NCI-H187 (cell line): ENCODE measurements around the gene JADE1.

ENCODE experiments used
- DNase-seq, 2 experiments: peaks; one replicate each; lab custom pipeline; 2025; lab: John Stamatoyannopoulos, UW

JADE1 gene

GRCh38 chr4:128877934-128878333 lies 68.4 kb downstream of the JADE1 start:
- no peak for DNase-seq

DNA sequence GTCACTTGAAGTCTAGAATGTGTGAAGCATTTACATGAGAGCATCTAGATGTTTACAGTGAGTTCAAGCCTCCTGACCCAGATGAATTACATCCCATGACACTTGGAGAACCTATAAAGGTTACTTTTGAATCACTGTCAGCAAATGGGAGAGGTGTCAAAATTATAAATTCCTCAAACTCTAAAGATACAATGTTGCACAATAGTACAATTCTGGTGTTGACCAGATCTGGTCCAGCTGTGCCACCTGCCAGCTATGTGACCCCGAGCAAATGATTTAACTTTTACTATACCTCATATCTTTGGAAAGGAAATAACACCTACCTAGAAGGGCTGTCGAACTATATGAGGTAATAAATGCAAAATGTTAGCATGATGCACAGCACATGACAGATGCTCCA lies 69.8 kb downstream of the JADE1 start:
- DNase-seq = no peak

DNA sequence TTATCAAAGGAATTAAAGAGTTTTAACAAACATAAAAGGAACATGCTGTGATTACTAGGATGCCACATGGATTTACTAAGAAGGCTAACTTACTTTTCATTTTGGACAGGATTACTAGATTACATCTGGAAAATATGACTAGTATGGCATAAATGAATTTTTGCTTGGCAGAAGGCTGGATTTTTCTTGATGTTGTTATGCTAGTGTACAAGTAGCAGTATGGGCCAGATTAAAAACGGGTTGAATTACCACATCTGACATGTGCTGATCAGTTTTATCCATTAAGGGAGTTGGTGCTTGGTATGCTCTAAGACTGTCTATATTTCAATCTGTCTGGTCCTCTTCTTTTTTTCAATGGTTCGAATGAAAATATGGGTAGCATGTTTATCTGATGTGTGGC lies 70.5 kb downstream of the JADE1 start:
- DNase-seq = no peak

DNA sequence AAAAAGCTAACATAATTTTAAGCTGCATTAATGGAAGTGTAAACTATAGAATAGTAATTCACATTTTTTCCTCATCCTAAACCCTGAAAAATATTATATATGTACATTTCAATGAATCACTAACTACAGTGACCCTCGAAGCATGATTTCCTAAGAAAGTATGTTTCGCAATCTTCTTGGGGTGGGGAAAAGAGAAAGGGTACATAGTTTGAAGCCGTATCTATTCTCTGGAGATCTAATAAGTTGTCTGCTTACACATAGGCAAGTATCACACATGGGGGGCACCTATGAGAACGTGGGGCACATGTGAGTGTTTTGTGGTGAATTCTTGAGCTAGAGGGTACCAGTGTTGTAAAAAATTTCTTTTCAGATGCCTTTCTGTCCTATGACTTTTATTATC lies 71.2 kb downstream of the JADE1 start:
- no peak for DNase-seq

- no peak for DNase-seq
These were observed 95.3 kb downstream of the JADE1 start for GRCh38 chr4:128904821-128905220.

GRCh38 chr4:128906581-128906980 lies 97.1 kb downstream of the JADE1 start:
- no peak for DNase-seq

DNA sequence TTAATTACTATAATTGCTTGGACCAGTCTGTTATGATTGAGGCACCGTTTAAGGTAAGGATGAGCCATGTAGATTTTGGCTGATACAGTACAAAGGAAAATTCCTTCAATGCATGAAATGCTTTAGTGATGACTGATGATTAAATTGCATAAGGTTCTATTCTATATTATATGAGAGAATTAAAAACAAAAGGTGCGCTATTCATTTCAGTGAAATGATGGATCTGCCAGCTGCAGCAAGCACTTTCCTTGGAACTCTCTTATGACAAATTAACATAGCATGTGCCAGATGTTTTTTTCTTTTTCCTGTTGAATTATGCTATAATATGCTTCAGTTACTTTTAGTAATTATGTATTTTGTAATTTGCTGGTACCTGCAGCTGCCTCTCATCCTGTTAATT lies 98.5 kb downstream of the JADE1 start:
- DNase-seq = no peak

- no peak for DNase-seq
These were observed 99.2 kb downstream of the JADE1 start for GRCh38 chr4:128908735-128909134.

DNA sequence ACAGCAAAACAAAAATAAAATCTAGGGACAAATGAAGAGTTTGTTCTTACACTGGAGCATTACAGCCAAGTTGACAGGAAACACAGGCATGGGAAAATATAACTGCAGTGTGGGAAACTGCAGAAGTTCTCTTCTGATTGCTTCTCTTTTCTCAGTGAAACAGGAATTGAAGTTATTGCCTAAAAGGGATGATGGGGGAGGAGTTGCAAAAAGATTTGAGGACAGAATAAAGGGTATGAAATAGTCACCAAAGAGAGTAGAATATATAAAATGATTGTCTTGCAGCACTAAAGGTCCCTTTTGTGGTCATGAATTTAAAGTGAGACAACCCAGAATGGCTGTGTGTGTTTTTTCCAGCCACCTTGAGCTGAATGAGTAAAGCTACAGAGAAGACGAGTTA lies 103.7 kb downstream of the JADE1 start:
- DNase-seq = no peak

- DNase-seq = no peak
These were observed 106.0 kb downstream of the JADE1 start for GRCh38 chr4:128915544-128915943.

- DNase-seq = no peak
These were observed 107.3 kb downstream of the JADE1 start for GRCh38 chr4:128916832-128917231.

DNA sequence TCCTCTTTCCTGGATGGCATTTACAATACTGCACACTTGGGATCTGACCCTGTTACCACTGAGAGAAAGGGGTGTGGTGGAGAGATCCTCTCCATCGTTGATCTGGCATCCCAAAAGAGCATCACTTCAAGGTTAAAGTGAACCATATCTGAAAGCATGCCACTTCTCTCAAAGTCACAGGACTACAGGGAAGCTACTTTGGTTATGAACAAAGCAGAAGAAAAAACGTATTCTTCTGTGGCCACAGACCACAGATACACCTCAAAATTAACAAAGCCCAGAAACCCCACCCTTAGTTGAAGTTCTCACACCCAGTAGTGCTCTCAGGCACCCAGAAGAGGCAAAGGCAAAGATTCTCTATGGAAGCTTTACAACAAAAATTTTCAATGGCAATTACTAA lies 108.3 kb downstream of the JADE1 start:
- no peak for DNase-seq

DNA sequence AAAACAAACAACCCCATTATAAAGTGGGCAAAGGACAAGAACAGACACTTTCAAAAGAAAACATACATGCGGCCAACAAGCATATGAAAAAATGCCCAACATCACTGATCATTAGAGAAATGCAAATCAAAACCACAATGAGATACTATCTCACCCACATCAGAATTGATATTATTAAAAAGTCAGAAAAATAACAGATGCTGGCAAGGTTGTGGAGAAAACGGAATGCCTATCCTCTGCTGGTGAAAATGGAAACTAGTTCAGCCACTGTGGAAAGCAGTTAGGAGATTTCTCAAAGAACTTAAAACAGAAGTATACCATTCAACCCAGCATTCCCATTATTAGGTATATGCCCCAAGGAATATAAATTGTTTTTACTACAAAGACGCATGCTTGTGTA lies 112.5 kb downstream of the JADE1 start:
- DNase-seq = no peak
